OCI-LY1 (cell line): ENCODE results near the gene PROSER2.

Experiments used
- H2AFZ ChIP-seq: fragments of 200-600 bp; sonication (generic), shearing (Covaris generic); 2 replicates; pipeline ENCODE4 v1.6.0; 2014; ENCODE audit warnings: antibody characterized with exemption, mild to moderate bottlenecking, low read length
- H3F3A ChIP-seq: fragments of 200-600 bp; sonication (generic), shearing (Covaris generic); 2 replicates; pipeline ENCODE4 v1.6.0; 2014; ENCODE audit warnings: mild to moderate bottlenecking, antibody characterized with exemption, low read length, moderate library complexity; ENCODE audit not compliant: insufficient read depth
- H3K27ac ChIP-seq: fragments of 200-600 bp; sonication (generic); 2 replicates; pipeline ENCODE4 v1.5.1; 2014; ENCODE audit warnings: low read length, mixed run types, mild to moderate bottlenecking, low read depth; ENCODE audit not compliant: poor library complexity, severe bottlenecking
- H3K27me3 ChIP-seq: fragments of 200-600 bp; sonication (generic); 2 replicates; pipeline ENCODE4 v1.6.0; 2014; ENCODE audit warnings: antibody characterized with exemption, mild to moderate bottlenecking, low read length, moderate library complexity; ENCODE audit not compliant: insufficient read depth
- H3K36me3 ChIP-seq: fragments of 200-600 bp; sonication (generic); 2 replicates; pipeline ENCODE4 v1.6.1; 2014; ENCODE audit warnings: mild to moderate bottlenecking, antibody characterized with exemption, low read length, moderate library complexity, mixed read lengths; ENCODE audit not compliant: insufficient read depth
- H3K4me1 ChIP-seq: fragments of 200-600 bp; sonication (generic); 2 replicates; pipeline ENCODE4 v1.5.1; 2014; ENCODE audit warnings: mild to moderate bottlenecking, low read length, moderate library complexity; ENCODE audit not compliant: insufficient read depth, severe bottlenecking
- H3K4me2 ChIP-seq: fragments of 200-600 bp; sonication (generic), shearing (Covaris generic); 2 replicates; pipeline ENCODE4 v1.6.1; 2014; ENCODE audit warnings: low read length
- H3K4me3 ChIP-seq: fragments of 200-600 bp; sonication (generic); 2 replicates; pipeline ENCODE4 v1.5.1; 2014; ENCODE audit warnings: low read length, low read depth, mild to moderate bottlenecking, mixed read lengths; ENCODE audit not compliant: poor library complexity, severe bottlenecking
- H3K79me2 ChIP-seq: fragments of 200-600 bp; shearing (Covaris generic); 2 replicates; pipeline ENCODE4 v1.6.1; 2016; ENCODE audit warnings: mixed run types, low read length, mixed read lengths; ENCODE audit not compliant: insufficient read depth
- H3K9ac ChIP-seq: fragments of 200-600 bp; sonication (generic), shearing (Covaris generic); 2 replicates; pipeline ENCODE4 v1.6.1; 2014; ENCODE audit warnings: mild to moderate bottlenecking, low read length, mixed read lengths
- H3K9me2 ChIP-seq: fragments of 200-600 bp; sonication (generic), shearing (Covaris generic); 2 replicates; pipeline ENCODE4 v1.6.1; 2014; ENCODE audit warnings: low read depth, mild to moderate bottlenecking, low read length, mixed read lengths
- H3K9me3 ChIP-seq: fragments of 200-600 bp; shearing (Covaris generic); 2 replicates; pipeline ENCODE4 v1.6.1; 2014; ENCODE audit warnings: low read length, mixed read lengths
- H4K20me1 ChIP-seq: fragments of 200-600 bp; sonication (generic), shearing (Covaris generic); 2 replicates; pipeline ENCODE4 v1.6.0; 2016; ENCODE audit warnings: mild to moderate bottlenecking, low read length; ENCODE audit not compliant: insufficient read depth
- EZH2 ChIP-seq: fragments of 200-600 bp; sonication (generic), shearing (Covaris generic); IDR thresholded peaks from 2 replicates; pipeline ENCODE4 v1.8.0; 2017; ENCODE audit warnings: borderline replicate concordance, mixed run types, mild to moderate bottlenecking, antibody characterized with exemption, low read length, moderate library complexity, mixed read lengths
- TF ChIP-seq, protein P1 (sequence below): fragments of 200-600 bp; sonication (generic), shearing (Covaris generic); IDR thresholded peaks from 2 replicates; pipeline ENCODE4 v1.5.1; 2017; ENCODE audit warnings: mild to moderate bottlenecking, antibody characterized with exemption, low read length, moderate library complexity, mixed read lengths

The PROSER2 gene

DNA sequence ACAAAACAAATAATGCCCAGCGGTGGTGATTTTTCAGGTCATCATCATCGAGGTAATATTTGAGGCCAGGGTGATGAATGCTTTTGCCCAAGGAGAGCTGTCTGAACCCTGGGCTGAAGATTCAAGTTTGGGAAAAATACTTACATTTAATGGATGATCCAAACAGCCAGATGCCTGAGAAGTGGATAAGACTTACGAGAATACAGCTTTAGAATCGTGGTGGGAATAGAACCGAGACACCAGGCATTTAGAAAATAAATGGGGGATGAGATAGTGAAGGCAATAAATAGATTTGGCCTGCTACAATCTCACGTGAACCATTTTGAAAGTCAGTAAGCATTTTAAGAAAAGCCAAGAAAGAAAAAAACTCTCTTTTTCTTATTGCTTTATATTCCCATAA is 12.2 kb upstream of the PROSER2 start:
- TF ChIP-seq, protein P1, sequence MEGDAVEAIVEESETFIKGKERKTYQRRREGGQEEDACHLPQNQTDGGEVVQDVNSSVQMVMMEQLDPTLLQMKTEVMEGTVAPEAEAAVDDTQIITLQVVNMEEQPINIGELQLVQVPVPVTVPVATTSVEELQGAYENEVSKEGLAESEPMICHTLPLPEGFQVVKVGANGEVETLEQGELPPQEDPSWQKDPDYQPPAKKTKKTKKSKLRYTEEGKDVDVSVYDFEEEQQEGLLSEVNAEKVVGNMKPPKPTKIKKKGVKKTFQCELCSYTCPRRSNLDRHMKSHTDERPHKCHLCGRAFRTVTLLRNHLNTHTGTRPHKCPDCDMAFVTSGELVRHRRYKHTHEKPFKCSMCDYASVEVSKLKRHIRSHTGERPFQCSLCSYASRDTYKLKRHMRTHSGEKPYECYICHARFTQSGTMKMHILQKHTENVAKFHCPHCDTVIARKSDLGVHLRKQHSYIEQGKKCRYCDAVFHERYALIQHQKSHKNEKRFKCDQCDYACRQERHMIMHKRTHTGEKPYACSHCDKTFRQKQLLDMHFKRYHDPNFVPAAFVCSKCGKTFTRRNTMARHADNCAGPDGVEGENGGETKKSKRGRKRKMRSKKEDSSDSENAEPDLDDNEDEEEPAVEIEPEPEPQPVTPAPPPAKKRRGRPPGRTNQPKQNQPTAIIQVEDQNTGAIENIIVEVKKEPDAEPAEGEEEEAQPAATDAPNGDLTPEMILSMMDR: no peak
- TF ChIP-seq EZH2: no peak
- H3K4me2 ChIP-seq: no peak overlapping the region
- no peaks in the 10 kb centered on the region for H3K9me2 ChIP-seq
- no peak overlapping the region for H2AFZ ChIP-seq
- H3K79me2 ChIP-seq: no peaks in the 10 kb centered on the region
- H3K4me1 ChIP-seq: no peaks in the 10 kb centered on the region
- no peak overlapping the region for H3K9ac ChIP-seq
- H3K4me3 ChIP-seq: no peak overlapping the region
- H3F3A ChIP-seq: no peaks in the 10 kb centered on the region
- no peaks in the 10 kb centered on the region for H4K20me1 ChIP-seq
- H3K27ac ChIP-seq: no peak overlapping the region
- no peaks in the 10 kb centered on the region; the same call in 1 of the 2 replicates for H3K27me3 ChIP-seq
- H3K36me3 ChIP-seq: no peaks in the 10 kb centered on the region
- H3K9me3 ChIP-seq: no peaks in the 10 kb centered on the region

DNA sequence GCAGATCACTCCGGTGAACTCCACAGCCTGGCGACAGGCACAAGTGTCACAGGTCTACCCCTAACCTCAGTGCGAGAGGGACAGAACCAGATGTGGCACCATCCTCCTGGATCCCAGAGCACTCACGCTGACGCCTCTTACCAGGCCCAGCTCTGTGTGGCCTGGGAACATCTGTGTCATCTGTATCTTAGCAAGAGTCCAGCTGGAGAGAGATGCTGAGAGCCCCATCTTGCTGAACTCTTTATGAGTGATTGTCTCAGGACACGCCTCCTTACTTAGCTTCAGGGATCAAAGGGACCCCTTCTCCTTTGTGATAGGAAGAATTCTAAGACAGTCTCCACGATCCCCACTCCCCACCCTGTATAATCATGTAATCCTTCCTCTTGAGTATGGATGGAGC is 10.0 kb upstream of the PROSER2 start:
- H3K9me3 ChIP-seq: no peaks in the 10 kb centered on the region
- no peaks in the 10 kb centered on the region; the same call in 1 of the 2 replicates for H3K27me3 ChIP-seq
- no peak overlapping the region for H3K4me3 ChIP-seq
- H3K9me2 ChIP-seq: no peaks in the 10 kb centered on the region
- no peaks in the 10 kb centered on the region for H3K4me1 ChIP-seq
- H3K9ac ChIP-seq: no peak overlapping the region
- H3K36me3 ChIP-seq: no peaks in the 10 kb centered on the region
- TF ChIP-seq EZH2: no peak
- TF ChIP-seq, protein P1: no peak
- H3F3A ChIP-seq: no peaks in the 10 kb centered on the region
- H3K27ac ChIP-seq: no peak overlapping the region
- H2AFZ ChIP-seq: no peak overlapping the region
- no peak overlapping the region for H3K4me2 ChIP-seq
- no peaks in the 10 kb centered on the region for H3K79me2 ChIP-seq
- no peaks in the 10 kb centered on the region for H4K20me1 ChIP-seq

DNA sequence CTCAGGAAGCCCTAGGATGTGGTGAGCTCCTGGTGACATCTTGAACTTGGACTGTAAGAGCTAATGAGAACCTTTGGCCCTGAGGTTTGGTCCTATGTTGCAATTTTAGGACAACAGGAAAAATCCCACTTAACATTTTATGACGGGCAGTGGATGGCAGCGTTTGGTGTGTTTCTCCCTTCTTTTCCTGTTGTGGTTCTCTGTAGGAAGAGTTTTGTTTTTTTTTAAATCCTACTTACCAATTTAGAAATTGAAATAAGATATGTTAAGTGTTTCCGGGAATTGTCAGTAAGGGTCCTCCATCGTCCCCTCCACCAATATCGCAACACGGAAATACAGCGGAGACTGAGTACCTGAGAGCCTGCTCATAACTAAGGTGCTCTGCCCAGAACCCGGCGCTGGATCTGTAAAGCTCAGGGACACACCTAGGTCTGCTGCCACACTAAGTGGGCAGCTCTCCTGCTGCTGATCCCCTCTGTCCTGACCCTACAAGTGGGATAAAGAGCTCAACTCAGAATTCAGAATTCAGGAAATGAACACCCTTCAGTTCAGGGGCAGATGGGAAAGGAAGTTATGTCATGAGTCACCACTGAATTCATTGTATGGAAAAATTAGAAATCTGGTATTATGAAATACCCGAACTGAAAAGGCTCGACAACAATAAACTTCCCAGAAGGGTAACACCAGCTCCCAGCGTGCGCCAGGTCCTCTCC is 9.1 kb upstream of the PROSER2 start:
- Histone ChIP-seq H3K79me2 (no peaks in the 10 kb centered on the region), H3K4me1 (no peaks in the 10 kb centered on the region), H3K9me3 (no peaks in the 10 kb centered on the region), H3K4me3 (no peak overlapping the region), H2AFZ (no peak overlapping the region), H3K36me3 (no peaks in the 10 kb centered on the region), H3K4me2 (no peak overlapping the region), H3K9ac (no peak overlapping the region), H3F3A (no peaks in the 10 kb centered on the region), H3K9me2 (no peaks in the 10 kb centered on the region), H3K27me3 (no peaks in the 10 kb centered on the region; the same call in 1 of the 2 replicates), H3K27ac (no peak overlapping the region), H4K20me1 (no peaks in the 10 kb centered on the region)
- TF ChIP-seq EZH2: no peak
- TF ChIP-seq, protein P1: no peak
